WTC11 (cell line): ENCODE results near the gene GPATCH8.

Experiments
- ELF4 ChIP-seq: sonication (generic); formaldehyde crosslinking; IDR thresholded peaks from 2 replicates; pipeline ENCODE4 v1.8.1; 2022; ENCODE audit warnings: low read depth, mild to moderate bottlenecking, moderate library complexity, missing genetic modification reagents
- NFE2L1 ChIP-seq: sonication (generic); formaldehyde crosslinking; IDR thresholded peaks from 2 replicates; pipeline ENCODE4 v1.8.1; 2023; ENCODE audit warnings: missing genetic modification reagents
- ZNF138 ChIP-seq: sonication (generic); formaldehyde crosslinking; conservative IDR thresholded peaks from 2 replicates; pipeline ENCODE4 v1.8.1; 2022; ENCODE audit warnings: mild to moderate bottlenecking, moderate library complexity, missing genetic modification reagents
- ZNF232 ChIP-seq: sonication (generic); formaldehyde crosslinking; IDR thresholded peaks from 2 replicates; pipeline ENCODE4 v1.8.0; 2022; ENCODE audit warnings: mild to moderate bottlenecking, missing genetic modification reagents
- ZNF423 ChIP-seq: fragments of 250-450 bp; sonication (Bioruptor Pico); IDR thresholded peaks from 2 replicates; pipeline ENCODE4 v2.1.2; 2022; ENCODE audit warnings: mild to moderate bottlenecking, moderate library complexity
- TF ChIP-seq, protein P1 (sequence below): fragments of 200-600 bp; IDR thresholded peaks from 2 replicates; pipeline ENCODE4 v1.8.0; 2022; ENCODE audit warnings: antibody characterized with exemption
- TF ChIP-seq, protein P2 (sequence below): sonication (generic); formaldehyde crosslinking; IDR thresholded peaks from 2 replicates; pipeline ENCODE4 v1.8.1; 2023; ENCODE audit warnings: mild to moderate bottlenecking, moderate library complexity, missing genetic modification reagents
- TF ChIP-seq, protein P3 (sequence below): fragments of 250-450 bp; sonication (Bioruptor Pico); IDR thresholded peaks from 2 replicates; pipeline ENCODE4 v1.9.0; 2021; ENCODE audit warnings: mild to moderate bottlenecking, borderline replicate concordance

DNA sequence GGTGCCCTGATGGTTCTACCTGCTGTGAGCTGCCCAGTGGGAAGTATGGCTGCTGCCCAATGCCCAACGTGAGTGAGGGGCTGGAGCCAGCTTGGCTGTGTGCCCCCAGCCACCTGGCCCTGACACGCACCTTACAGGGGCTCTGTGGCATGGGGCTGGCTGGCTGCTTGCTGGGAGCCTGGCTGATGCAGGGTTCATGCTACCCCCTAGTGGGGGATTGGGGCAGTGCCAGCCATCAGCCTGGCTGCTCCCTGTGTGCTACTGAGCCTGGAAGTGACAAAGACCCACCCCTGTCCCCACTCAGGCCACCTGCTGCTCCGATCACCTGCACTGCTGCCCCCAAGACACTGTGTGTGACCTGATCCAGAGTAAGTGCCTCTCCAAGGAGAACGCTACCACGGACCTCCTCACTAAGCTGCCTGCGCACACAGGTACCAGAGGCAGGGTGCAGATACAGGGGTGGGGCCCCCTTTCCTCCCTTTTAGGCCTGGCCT lies 152.4 kb downstream of the GPATCH8 start:
- TF ChIP-seq, protein P1, sequence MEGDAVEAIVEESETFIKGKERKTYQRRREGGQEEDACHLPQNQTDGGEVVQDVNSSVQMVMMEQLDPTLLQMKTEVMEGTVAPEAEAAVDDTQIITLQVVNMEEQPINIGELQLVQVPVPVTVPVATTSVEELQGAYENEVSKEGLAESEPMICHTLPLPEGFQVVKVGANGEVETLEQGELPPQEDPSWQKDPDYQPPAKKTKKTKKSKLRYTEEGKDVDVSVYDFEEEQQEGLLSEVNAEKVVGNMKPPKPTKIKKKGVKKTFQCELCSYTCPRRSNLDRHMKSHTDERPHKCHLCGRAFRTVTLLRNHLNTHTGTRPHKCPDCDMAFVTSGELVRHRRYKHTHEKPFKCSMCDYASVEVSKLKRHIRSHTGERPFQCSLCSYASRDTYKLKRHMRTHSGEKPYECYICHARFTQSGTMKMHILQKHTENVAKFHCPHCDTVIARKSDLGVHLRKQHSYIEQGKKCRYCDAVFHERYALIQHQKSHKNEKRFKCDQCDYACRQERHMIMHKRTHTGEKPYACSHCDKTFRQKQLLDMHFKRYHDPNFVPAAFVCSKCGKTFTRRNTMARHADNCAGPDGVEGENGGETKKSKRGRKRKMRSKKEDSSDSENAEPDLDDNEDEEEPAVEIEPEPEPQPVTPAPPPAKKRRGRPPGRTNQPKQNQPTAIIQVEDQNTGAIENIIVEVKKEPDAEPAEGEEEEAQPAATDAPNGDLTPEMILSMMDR: peak; percentile 69
- no peak for TF ChIP-seq ZNF232
- no peak for TF ChIP-seq ELF4
- TF ChIP-seq, protein P2, sequence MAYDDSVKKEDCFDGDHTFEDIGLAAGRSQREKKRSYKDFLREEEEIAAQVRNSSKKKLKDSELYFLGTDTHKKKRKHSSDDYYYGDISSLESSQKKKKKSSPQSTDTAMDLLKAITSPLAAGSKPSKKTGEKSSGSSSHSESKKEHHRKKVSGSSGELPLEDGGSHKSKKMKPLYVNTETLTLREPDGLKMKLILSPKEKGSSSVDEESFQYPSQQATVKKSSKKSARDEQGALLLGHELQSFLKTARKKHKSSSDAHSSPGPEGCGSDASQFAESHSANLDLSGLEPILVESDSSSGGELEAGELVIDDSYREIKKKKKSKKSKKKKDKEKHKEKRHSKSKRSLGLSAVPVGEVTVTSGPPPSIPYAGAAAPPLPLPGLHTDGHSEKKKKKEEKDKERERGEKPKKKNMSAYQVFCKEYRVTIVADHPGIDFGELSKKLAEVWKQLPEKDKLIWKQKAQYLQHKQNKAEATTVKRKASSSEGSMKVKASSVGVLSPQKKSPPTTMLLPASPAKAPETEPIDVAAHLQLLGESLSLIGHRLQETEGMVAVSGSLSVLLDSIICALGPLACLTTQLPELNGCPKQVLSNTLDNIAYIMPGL: no peak
- TF ChIP-seq, protein P3, sequence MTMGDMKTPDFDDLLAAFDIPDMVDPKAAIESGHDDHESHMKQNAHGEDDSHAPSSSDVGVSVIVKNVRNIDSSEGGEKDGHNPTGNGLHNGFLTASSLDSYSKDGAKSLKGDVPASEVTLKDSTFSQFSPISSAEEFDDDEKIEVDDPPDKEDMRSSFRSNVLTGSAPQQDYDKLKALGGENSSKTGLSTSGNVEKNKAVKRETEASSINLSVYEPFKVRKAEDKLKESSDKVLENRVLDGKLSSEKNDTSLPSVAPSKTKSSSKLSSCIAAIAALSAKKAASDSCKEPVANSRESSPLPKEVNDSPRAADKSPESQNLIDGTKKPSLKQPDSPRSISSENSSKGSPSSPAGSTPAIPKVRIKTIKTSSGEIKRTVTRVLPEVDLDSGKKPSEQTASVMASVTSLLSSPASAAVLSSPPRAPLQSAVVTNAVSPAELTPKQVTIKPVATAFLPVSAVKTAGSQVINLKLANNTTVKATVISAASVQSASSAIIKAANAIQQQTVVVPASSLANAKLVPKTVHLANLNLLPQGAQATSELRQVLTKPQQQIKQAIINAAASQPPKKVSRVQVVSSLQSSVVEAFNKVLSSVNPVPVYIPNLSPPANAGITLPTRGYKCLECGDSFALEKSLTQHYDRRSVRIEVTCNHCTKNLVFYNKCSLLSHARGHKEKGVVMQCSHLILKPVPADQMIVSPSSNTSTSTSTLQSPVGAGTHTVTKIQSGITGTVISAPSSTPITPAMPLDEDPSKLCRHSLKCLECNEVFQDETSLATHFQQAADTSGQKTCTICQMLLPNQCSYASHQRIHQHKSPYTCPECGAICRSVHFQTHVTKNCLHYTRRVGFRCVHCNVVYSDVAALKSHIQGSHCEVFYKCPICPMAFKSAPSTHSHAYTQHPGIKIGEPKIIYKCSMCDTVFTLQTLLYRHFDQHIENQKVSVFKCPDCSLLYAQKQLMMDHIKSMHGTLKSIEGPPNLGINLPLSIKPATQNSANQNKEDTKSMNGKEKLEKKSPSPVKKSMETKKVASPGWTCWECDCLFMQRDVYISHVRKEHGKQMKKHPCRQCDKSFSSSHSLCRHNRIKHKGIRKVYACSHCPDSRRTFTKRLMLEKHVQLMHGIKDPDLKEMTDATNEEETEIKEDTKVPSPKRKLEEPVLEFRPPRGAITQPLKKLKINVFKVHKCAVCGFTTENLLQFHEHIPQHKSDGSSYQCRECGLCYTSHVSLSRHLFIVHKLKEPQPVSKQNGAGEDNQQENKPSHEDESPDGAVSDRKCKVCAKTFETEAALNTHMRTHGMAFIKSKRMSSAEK (CRISPR knock-in tag): no peak
- no peak for TF ChIP-seq ZNF138
- TF ChIP-seq NFE2L1 (CRISPR knock-in tag): no peak
- TF ChIP-seq ZNF423 (CRISPR knock-in tag): no peak
